CD14-positive monocyte (primary cell): Measurements from ENCODE around the gene B4GALNT4. TPM values are rescaled to one million over a fixed set of nuclear protein-coding genes. Genes with fewer than 3 reads are reported as not detected.

Experiments used
- DNase-seq, 3 donors: peaks; one replicate each; pipeline ENCODE4 v3.0.0-alpha.2; 2011 to 2022
- H2AFZ ChIP-seq: 2 replicates; pipeline ENCODE4 v1.6.0; 2012; ENCODE audit warnings: mild to moderate bottlenecking, low read depth, low read length, inconsistent platforms; ENCODE audit not compliant: insufficient read depth, poor library complexity, severe bottlenecking
- H3K27ac ChIP-seq, 2 donors: 1 replicate in 1 of 2; 2 replicates in 1 of 2; pipeline ENCODE4 v1.5.1; 2012 to 2013; ENCODE audit warnings: low read length in 2 of 2, control low read depth in 1 of 2, inconsistent platforms in 1 of 2, low read depth in 1 of 2, mild to moderate bottlenecking in 1 of 2
- H3K27me3 ChIP-seq, 2 donors: one replicate each; pipeline versions ENCODE4 v1.6.0 to v1.6.1; 2011 to 2013; ENCODE audit warnings: low read length in 2 of 2; ENCODE audit not compliant: control insufficient read depth in 2 of 2, insufficient read depth in 2 of 2
- H3K36me3 ChIP-seq, 2 donors: replicated peaks in 1 of 2; 1 replicate in 1 of 2; 2 replicates in 1 of 2; pipeline versions ENCODE4 v1.5.1 to v1.6.1; 2012 to 2013; ENCODE audit warnings: low read length in 2 of 2, control low read depth in 1 of 2, inconsistent platforms in 1 of 2, mild to moderate bottlenecking in 1 of 2; ENCODE audit not compliant: insufficient read depth in 2 of 2, control insufficient read depth in 1 of 2
- H3K4me1 ChIP-seq, 2 donors: 1 replicate in 1 of 2; 2 replicates in 1 of 2; pipeline versions ENCODE4 v1.5.1 to v1.6.1; 2012 to 2013; ENCODE audit warnings: low read length in 2 of 2, control low read depth in 1 of 2, inconsistent platforms in 1 of 2, mild to moderate bottlenecking in 1 of 2, moderate library complexity in 1 of 2; ENCODE audit not compliant: insufficient read depth in 2 of 2, control insufficient read depth in 1 of 2
- H3K4me2 ChIP-seq: replicated peaks from 2 replicates; pipeline ENCODE3; 2012; ENCODE audit warnings: low read length, moderate library complexity, mild to moderate bottlenecking; ENCODE audit not compliant: poor library complexity, severe bottlenecking; ENCODE audit errors: extremely low read depth
- H3K4me3 ChIP-seq, 3 experiments: fragments of 200-600 bp in 1 of 3; sonication (generic) in 1 of 3; replicated peaks in 1 of 3; 1 replicate in 2 of 3; 2 replicates in 1 of 3; pipeline ENCODE4 v1.5.1; 2011 to 2013; ENCODE audit warnings: low read length in 3 of 3, mild to moderate bottlenecking in 3 of 3, control low read depth in 2 of 3, low read depth in 2 of 3, inconsistent platforms in 1 of 3, moderate library complexity in 1 of 3
- H3K79me2 ChIP-seq: 2 replicates; pipeline ENCODE4 v1.6.0; 2012; ENCODE audit warnings: mild to moderate bottlenecking, control low read depth, inconsistent platforms, low read length, moderate library complexity; ENCODE audit not compliant: insufficient read depth
- H3K9ac ChIP-seq: 2 replicates; pipeline ENCODE4 v1.6.0; 2017; ENCODE audit warnings: low read length, mild to moderate bottlenecking; ENCODE audit not compliant: insufficient read depth, poor library complexity, severe bottlenecking
- H3K9me3 ChIP-seq, 2 donors: replicated peaks in 1 of 2; 1 replicate in 1 of 2; 2 replicates in 1 of 2; pipeline versions ENCODE4 v1.5.1 to v1.6.1; 2012 to 2013; ENCODE audit warnings: low read length in 2 of 2, control low read depth in 1 of 2; ENCODE audit not compliant: control insufficient read depth in 1 of 2, insufficient read depth in 1 of 2
- H4K20me1 ChIP-seq: 2 replicates; pipeline ENCODE4 v1.6.0; 2012; ENCODE audit warnings: mild to moderate bottlenecking, low read length, control low read depth, moderate library complexity; ENCODE audit not compliant: insufficient read depth
- H3K27ac Mint-ChIP-seq, 7 donors: one replicate each; pipeline ENCODE4 v1.8.0; 2020; ENCODE audit warnings: mild to moderate bottlenecking in 7 of 7, mixed read lengths in 7 of 7, moderate library complexity in 6 of 7, inconsistent platforms in 2 of 7
- H3K27me3 Mint-ChIP-seq, 3 donors: one replicate each; pipeline ENCODE4 v1.8.0; 2021 to 2022; ENCODE audit warnings: low read depth in 3 of 3, mild to moderate bottlenecking in 3 of 3, mixed read lengths in 3 of 3, moderate library complexity in 3 of 3, inconsistent platforms in 1 of 3
- H3K36me3 Mint-ChIP-seq, 2 donors: one replicate each; pipeline ENCODE4 v1.8.0; 2020; ENCODE audit warnings: mixed read lengths in 2 of 2, inconsistent platforms in 1 of 2, mild to moderate bottlenecking in 1 of 2
- H3K4me1 Mint-ChIP-seq: one replicate; pipeline ENCODE4 v1.8.0; 2020; ENCODE audit warnings: mild to moderate bottlenecking, mixed read lengths
- H3K4me3 Mint-ChIP-seq, 2 donors: one replicate each; pipeline ENCODE4 v1.8.0; 2020; ENCODE audit warnings: mild to moderate bottlenecking in 2 of 2, mixed read lengths in 2 of 2, moderate library complexity in 1 of 2
- H3K9me3 Mint-ChIP-seq, 7 donors: one replicate each; pipeline ENCODE4 v1.8.0; 2020 to 2022; ENCODE audit warnings: mixed read lengths in 7 of 7, mild to moderate bottlenecking in 6 of 7, moderate library complexity in 6 of 7, inconsistent platforms in 2 of 7
- CTCF ChIP-seq: fragments of 200-600 bp; IDR thresholded peaks from one replicate; pipeline ENCODE4 v1.8.0; 2022; ENCODE audit warnings: antibody characterized with exemption, mild to moderate bottlenecking
- WGBS: methylation state at CpG from one replicate; pipeline ENCODE4 v1.1.5; 2013; ENCODE audit warnings: missing lambda C conversion rate; ENCODE audit not compliant: insufficient coverage; 5-methylcytosine and 5-hydroxymethylcytosine counted together
- intact Hi-C, 2 donors: fragments of 100-400 bp; cut with micrococcal nuclease; formaldehyde crosslinking; loops; one replicate each; pipeline versions ENCODE4 v1.15.0 to v1.15.1; 2023
- polyA plus RNA-seq, 3 donors: library from polyadenylated mRNA; depleted of rRNA in 1 of 3; unstranded in 2 of 3; stranded (reverse) in 1 of 3; fragments of 300-500 nt in 2 of 3; fragments of >200 nt in 1 of 3; fragmentation: Illumina TruSeq in 2 of 3; gene quantifications; 1 replicate in 2 of 3; 2 replicates in 1 of 3; pipeline ENCODE4 v1.2.3, GENCODE V29; 2012 to 2021

B4GALNT4 gene
- polyA plus RNA-seq, 3 donors = not detected

GRCh38 chr11:339963-340362 lies 29.3 kb upstream of the B4GALNT4 start:
- Mint-ChIP-seq H3K27ac (no peak overlapping the region), H3K9me3 (peaks cover 0 to 4% (median 0%) of the 10 kb centered on the region in 7 donors), H3K4me1 (peaks cover 24% of the 10 kb centered on the region), H3K4me3 (no peak overlapping the region), H3K36me3 (no peaks in the 10 kb centered on the region), H3K27me3 (peaks cover 6 to 8% (median 7%) of the 10 kb centered on the region in 3 donors)
- no peaks in the 10 kb centered on the region for H4K20me1 ChIP-seq
- no peaks in the 10 kb centered on the region for H3K36me3 ChIP-seq
- H3K27me3 ChIP-seq = no peaks in the 10 kb centered on the region
- H3K4me1 ChIP-seq = peaks cover 16 to 17% of the 10 kb centered on the region in 2 donors
- no peak overlapping the region for H3K9ac ChIP-seq
- 100% methylated on average over 1 of the region's 2 CpGs for WGBS
- DNase-seq = no peak
- TF ChIP-seq CTCF = no peak
- no peaks in the 10 kb centered on the region for H3K79me2 ChIP-seq
- no peaks in the 10 kb centered on the region for H3K9me3 ChIP-seq
- H3K4me3 ChIP-seq = no peak overlapping the region
- H3K27ac ChIP-seq = no peak overlapping the region
- intact Hi-C loops = no loop called here
- no peak overlapping the region for H3K4me2 ChIP-seq
- H2AFZ ChIP-seq = no peak overlapping the region

DNA sequence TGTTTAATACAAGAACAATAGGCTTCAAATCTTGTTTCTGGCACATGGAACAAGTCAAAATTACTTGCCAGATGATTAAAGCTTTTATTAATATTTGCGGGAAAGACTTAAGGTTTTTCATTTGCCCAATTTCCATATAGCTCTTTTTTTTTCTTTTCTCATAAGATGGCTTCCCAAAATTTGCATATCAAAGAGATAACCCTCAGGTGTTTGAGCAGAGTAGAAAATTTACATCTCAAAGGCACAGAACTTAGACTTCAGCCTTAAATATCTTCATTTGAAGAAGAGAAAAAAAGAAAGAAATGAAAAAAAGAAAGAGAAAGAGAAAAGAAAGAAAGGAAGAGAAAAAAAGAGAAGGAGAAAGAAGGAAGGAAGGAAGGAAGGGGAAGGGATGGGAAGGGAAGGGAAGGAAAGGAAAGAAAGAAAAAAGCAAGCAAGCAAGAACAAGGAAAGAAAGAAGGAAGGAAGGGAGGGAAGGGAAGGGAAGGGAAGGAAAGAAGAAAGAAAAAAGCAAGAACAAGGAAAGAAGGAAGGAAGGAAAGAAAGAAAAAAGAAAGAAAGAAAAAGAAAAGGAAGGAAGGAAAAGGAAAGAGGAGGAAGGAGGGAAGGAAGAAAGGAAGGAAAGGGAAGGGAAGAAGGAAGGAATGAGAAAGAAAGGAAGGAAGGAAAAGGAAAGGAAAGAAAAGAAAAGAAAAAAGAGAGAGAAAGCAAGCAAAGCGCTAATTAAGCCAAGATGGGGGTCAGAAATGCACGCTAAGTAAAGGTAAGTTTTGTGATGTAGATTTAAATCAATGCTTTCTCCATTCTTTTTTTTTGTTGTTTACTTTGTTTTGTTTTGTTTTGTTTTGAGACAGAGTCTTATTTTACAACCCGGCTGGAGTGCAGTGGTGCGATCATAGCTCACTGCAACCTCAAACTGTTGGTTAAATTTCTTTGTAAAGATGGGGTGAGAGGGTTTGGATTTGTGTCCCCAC lies 28.5 kb upstream of the B4GALNT4 start:
- Histone ChIP-seq H3K4me1 (peaks cover 11% of the 10 kb centered on the region in 2 donors), H3K4me3 (no peak overlapping the region), H3K9me3 (no peaks in the 10 kb centered on the region), H3K9ac (no peak overlapping the region), H3K4me2 (no peak overlapping the region), H3K27me3 (no peaks in the 10 kb centered on the region), H2AFZ (no peak overlapping the region), H3K79me2 (no peaks in the 10 kb centered on the region), H4K20me1 (no peaks in the 10 kb centered on the region), H3K36me3 (no peaks in the 10 kb centered on the region), H3K27ac (no peak overlapping the region)
- intact Hi-C loops = no loop called here
- peaks cover 5 to 7% (median 7%) of the 10 kb centered on the region in 3 donors for H3K27me3 Mint-ChIP-seq
- no peaks in the 10 kb centered on the region for H3K36me3 Mint-ChIP-seq
- H3K9me3 Mint-ChIP-seq = peaks cover 0 to 4% (median 0%) of the 10 kb centered on the region in 7 donors
- peak overlapping the region in 1 of 2 donors; percentile 48 for H3K4me3 Mint-ChIP-seq
- H3K27ac Mint-ChIP-seq = peak overlapping the region in 2 of 7 donors; percentile 35 to 47
- H3K4me1 Mint-ChIP-seq = peaks cover 19% of the 10 kb centered on the region
- TF ChIP-seq CTCF = no peak
- 100% methylated on average over 3 of the region's 5 CpGs for WGBS
- DNase-seq = no peak
